Esophagus squamous epithelium (tissue), 4 donors: ENCODE measurements around the gene CALHM6.

ENCODE experiments used
- CTCF ChIP-seq, 6 experiments: fragments of 450-650 bp in 4 of 6; fragments of 200-600 bp in 2 of 6; sonication (generic) in 2 of 6; IDR thresholded peaks; one replicate each; pipeline ENCODE4 v1.5.1; 2016 to 2019; ENCODE audit warnings: antibody characterized with exemption in 6 of 6, mild to moderate bottlenecking in 4 of 6, moderate library complexity in 4 of 6
- POLR2A ChIP-seq, 4 donors: fragments of 450-650 bp; IDR thresholded peaks; one replicate each; pipeline ENCODE4 v1.6.1; 2017; ENCODE audit warnings: antibody characterized with exemption in 4 of 4, mild to moderate bottlenecking in 4 of 4, moderate library complexity in 3 of 4

- TF ChIP-seq POLR2A (IDR thresholded peaks at IDR 0.05) (no peak), CTCF (IDR thresholded peaks at IDR 0.05) (no peak)
These were observed 31.3 kb downstream of the CALHM6 start for GRCh38 chr6:116492331-116493067.
